ENCODE measurements around the gene NHEJ1.
A peak's percentile ranks its signal among the peaks of the same experiment; 100 is the strongest.

The NHEJ1 gene

GRCh38 chr2:219062081-219062480, 98.5 kb downstream of the NHEJ1 start:
- no peaks in the 10 kb centered on the region for H3K79me2 ChIP-seq (ENCODE audit: control insufficient read depth, low read length)
- no peak overlapping the region for H3K4me2 ChIP-seq (ENCODE audit: low read length)

GRCh38 chr2:219060821-219061791, 99.5 kb downstream of the NHEJ1 start, which contains the start of gene IHH:
IHH (minus strand) TSS chr2:219060921; CDS start chr2:219060467, 454 bp downstream.
- no peaks in the 10 kb centered on the region for H3K79me2 ChIP-seq (ENCODE audit: control insufficient read depth, low read length)
- TF ChIP-seq EZH2phosphoT487 (IDR thresholded peaks at IDR 0.05; ENCODE audit: borderline replicate concordance, low read length) = no peak
- TF ChIP-seq, protein P1, sequence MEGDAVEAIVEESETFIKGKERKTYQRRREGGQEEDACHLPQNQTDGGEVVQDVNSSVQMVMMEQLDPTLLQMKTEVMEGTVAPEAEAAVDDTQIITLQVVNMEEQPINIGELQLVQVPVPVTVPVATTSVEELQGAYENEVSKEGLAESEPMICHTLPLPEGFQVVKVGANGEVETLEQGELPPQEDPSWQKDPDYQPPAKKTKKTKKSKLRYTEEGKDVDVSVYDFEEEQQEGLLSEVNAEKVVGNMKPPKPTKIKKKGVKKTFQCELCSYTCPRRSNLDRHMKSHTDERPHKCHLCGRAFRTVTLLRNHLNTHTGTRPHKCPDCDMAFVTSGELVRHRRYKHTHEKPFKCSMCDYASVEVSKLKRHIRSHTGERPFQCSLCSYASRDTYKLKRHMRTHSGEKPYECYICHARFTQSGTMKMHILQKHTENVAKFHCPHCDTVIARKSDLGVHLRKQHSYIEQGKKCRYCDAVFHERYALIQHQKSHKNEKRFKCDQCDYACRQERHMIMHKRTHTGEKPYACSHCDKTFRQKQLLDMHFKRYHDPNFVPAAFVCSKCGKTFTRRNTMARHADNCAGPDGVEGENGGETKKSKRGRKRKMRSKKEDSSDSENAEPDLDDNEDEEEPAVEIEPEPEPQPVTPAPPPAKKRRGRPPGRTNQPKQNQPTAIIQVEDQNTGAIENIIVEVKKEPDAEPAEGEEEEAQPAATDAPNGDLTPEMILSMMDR (IDR thresholded peaks at IDR 0.05; ENCODE audit: low read depth, low read length, poor library complexity, severe bottlenecking) = no peak
- no peaks in the 10 kb centered on the region for H3K9me2 ChIP-seq (replicated peaks; ENCODE audit: control insufficient read depth, low read length)
- no peak within 1 kb of the TSS for H3K27ac ChIP-seq (ENCODE audit: low read depth, low read length)
- H3K4me1 ChIP-seq (ENCODE audit: control insufficient read depth, low read length) = no peaks in the 10 kb centered on the region
- H3K4me2 ChIP-seq (ENCODE audit: low read length) = no peak within 1 kb of the TSS
- no peaks in the 10 kb centered on the region for H3F3A ChIP-seq (ENCODE audit: control insufficient read depth, insufficient read depth)
- peaks cover 3% of the 10 kb centered on the region; the same call in 1 of the 2 replicates for H4K20me1 ChIP-seq (ENCODE audit: control insufficient read depth, insufficient read depth, low read depth, low read length)
- no peak within 1 kb of the TSS for H3K4me3 ChIP-seq (ENCODE audit: low read length)
- H3K9me3 ChIP-seq (ENCODE audit: control insufficient read depth, insufficient read depth, low read length) = no peaks in the 10 kb centered on the region
- H3K36me3 ChIP-seq (ENCODE audit: control insufficient read depth, low read length) = no peaks in the 10 kb centered on the region
- peaks cover 63% of the 10 kb centered on the region for H3K27me3 ChIP-seq (ENCODE audit: control insufficient read depth, low read length)

More at GRCh38 chr2:219062081-219062480, 98.5 kb downstream of the NHEJ1 start:
- Histone ChIP-seq H3K9me3 (ENCODE audit: control insufficient read depth, insufficient read depth, low read length) (no peaks in the 10 kb centered on the region), H3K9me2 (replicated peaks; ENCODE audit: control insufficient read depth, low read length) (no peaks in the 10 kb centered on the region), H3K27ac (ENCODE audit: low read depth, low read length) (no peak overlapping the region), H3K36me3 (ENCODE audit: control insufficient read depth, low read length) (no peaks in the 10 kb centered on the region), H4K20me1 (ENCODE audit: control insufficient read depth, insufficient read depth, low read depth, low read length) (peaks cover 3% of the 10 kb centered on the region; the same call in 1 of the 2 replicates), H3K4me1 (ENCODE audit: control insufficient read depth, low read length) (no peaks in the 10 kb centered on the region), H3K4me3 (ENCODE audit: low read length) (no peak overlapping the region), H3F3A (ENCODE audit: control insufficient read depth, insufficient read depth) (no peaks in the 10 kb centered on the region), H3K27me3 (ENCODE audit: control insufficient read depth, low read length) (peaks cover 56% of the 10 kb centered on the region)
- TF ChIP-seq, protein P1 (IDR thresholded peaks at IDR 0.05; ENCODE audit: low read depth, low read length, poor library complexity, severe bottlenecking) = no peak
- TF ChIP-seq EZH2phosphoT487 (IDR thresholded peaks at IDR 0.05; ENCODE audit: borderline replicate concordance, low read length) = no peak

- 0 out of 2 replicates have a peak, but pooled peaks have one; percentile 27 for TF ChIP-seq EZH2phosphoT487 (IDR thresholded peaks at IDR 0.05; ENCODE audit: borderline replicate concordance, low read length)
- TF ChIP-seq, protein P1 (IDR thresholded peaks at IDR 0.05; ENCODE audit: low read depth, low read length, poor library complexity, severe bottlenecking) = no peak
- Histone ChIP-seq H3K36me3 (ENCODE audit: control insufficient read depth, low read length) (no peaks in the 10 kb centered on the region), H3K4me3 (ENCODE audit: low read length) (no peak overlapping the region), H3F3A (ENCODE audit: control insufficient read depth, insufficient read depth) (no peaks in the 10 kb centered on the region), H4K20me1 (ENCODE audit: control insufficient read depth, insufficient read depth, low read depth, low read length) (peaks cover 3% of the 10 kb centered on the region; the same call in 1 of the 2 replicates), H3K4me2 (ENCODE audit: low read length) (no peak overlapping the region), H3K9me3 (ENCODE audit: control insufficient read depth, insufficient read depth, low read length) (no peaks in the 10 kb centered on the region), H3K79me2 (ENCODE audit: control insufficient read depth, low read length) (no peaks in the 10 kb centered on the region), H3K9me2 (replicated peaks; ENCODE audit: control insufficient read depth, low read length) (no peaks in the 10 kb centered on the region), H3K27me3 (ENCODE audit: control insufficient read depth, low read length) (peaks cover 63% of the 10 kb centered on the region), H3K27ac (ENCODE audit: low read depth, low read length) (no peak overlapping the region), H3K4me1 (ENCODE audit: control insufficient read depth, low read length) (no peaks in the 10 kb centered on the region)
These were observed 100.6 kb downstream of the NHEJ1 start for GRCh38 chr2:219059725-219060682.

Data from DOHH2 (cell line).